ENCODE data around the gene BOLL. TPM values are rescaled to one million over a fixed set of nuclear protein-coding genes. Genes with fewer than 3 reads are reported as not detected.
A peak's percentile ranks its signal among the peaks of the same experiment; 100 is the strongest.

The BOLL gene
- total RNA-seq, 1 experiment from 2014 or later: not detected

DNA sequence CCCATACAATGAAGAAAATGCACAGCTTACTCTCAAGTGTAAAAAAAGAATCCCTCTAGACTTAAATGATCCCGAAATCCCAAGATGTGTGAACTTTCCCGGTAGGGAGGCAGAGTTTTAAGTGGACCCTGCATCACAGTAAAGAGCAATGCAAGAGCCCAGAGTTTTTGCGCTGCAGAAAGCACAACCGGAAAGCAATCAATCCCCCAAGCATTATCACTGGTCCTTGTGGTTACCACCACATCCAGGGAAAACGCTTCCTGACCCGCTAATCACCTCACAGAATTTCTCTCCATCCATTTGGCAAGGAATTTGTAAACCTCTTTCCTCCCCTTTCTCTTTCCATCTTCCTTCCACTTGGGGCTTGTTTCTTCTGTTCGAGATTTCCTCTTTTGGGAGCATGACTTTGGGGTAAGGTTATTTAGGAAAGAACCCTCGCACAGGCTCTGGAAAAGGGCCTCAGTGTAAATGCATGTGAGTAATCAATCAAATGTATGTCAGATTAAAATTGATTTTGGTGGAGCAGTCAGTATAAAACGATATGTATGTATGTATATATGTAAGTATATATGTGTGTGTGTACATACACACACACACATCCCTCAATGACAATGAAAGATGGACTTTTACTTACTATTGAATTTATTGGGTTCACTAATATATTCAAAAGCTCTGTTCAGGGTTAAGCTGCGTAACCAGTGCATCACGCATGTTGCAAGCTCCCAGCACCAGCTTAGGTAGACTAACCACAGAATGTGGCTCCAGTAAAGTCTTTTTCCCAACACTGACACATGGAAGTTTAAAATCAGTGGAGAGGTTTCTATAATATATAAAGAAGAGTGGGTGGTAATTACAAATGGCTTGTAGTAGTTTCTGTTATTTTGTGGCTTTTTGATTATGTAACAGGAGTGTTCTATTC, 20.9 kb upstream of the BOLL start:
- TF ChIP-seq, protein P1, sequence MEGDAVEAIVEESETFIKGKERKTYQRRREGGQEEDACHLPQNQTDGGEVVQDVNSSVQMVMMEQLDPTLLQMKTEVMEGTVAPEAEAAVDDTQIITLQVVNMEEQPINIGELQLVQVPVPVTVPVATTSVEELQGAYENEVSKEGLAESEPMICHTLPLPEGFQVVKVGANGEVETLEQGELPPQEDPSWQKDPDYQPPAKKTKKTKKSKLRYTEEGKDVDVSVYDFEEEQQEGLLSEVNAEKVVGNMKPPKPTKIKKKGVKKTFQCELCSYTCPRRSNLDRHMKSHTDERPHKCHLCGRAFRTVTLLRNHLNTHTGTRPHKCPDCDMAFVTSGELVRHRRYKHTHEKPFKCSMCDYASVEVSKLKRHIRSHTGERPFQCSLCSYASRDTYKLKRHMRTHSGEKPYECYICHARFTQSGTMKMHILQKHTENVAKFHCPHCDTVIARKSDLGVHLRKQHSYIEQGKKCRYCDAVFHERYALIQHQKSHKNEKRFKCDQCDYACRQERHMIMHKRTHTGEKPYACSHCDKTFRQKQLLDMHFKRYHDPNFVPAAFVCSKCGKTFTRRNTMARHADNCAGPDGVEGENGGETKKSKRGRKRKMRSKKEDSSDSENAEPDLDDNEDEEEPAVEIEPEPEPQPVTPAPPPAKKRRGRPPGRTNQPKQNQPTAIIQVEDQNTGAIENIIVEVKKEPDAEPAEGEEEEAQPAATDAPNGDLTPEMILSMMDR (IDR thresholded peaks at IDR 0.05; ENCODE audit: unreplicated experiment): no peak
- no peaks in the 10 kb centered on the region for H3K9me3 Mint-ChIP-seq (ENCODE audit: unreplicated experiment)
- no peak overlapping the region for H3K27ac Mint-ChIP-seq (ENCODE audit: low read depth, unreplicated experiment)
- ChIA-PET POLR2A (no interaction called here), CTCF (interaction anchor here (0.6 to 2.9 kb wide), 8 partner anchors 9 to 1865 kb away, joined by 3 to 16 read pairs (median 3); no protein-coding TSS in a partner anchor)
- H3K4me1 Mint-ChIP-seq (ENCODE audit: insufficient read depth, unreplicated experiment): peaks cover 6% of the 10 kb centered on the region
- H3K4me3 Mint-ChIP-seq (ENCODE audit: unreplicated experiment): peak overlapping the region; percentile 74
- H3K36me3 Mint-ChIP-seq (ENCODE audit: insufficient read depth, unreplicated experiment): no peaks in the 10 kb centered on the region
- DNase-seq (ENCODE audit: unreplicated experiment): no peak
- BruUV-seq (replicated peaks): no TSS peak
- intact Hi-C loops (cut with micrococcal nuclease): no loop called here
- peaks cover 18% of the 10 kb centered on the region for H3K27me3 Mint-ChIP-seq (ENCODE audit: insufficient read depth, unreplicated experiment)

DNA sequence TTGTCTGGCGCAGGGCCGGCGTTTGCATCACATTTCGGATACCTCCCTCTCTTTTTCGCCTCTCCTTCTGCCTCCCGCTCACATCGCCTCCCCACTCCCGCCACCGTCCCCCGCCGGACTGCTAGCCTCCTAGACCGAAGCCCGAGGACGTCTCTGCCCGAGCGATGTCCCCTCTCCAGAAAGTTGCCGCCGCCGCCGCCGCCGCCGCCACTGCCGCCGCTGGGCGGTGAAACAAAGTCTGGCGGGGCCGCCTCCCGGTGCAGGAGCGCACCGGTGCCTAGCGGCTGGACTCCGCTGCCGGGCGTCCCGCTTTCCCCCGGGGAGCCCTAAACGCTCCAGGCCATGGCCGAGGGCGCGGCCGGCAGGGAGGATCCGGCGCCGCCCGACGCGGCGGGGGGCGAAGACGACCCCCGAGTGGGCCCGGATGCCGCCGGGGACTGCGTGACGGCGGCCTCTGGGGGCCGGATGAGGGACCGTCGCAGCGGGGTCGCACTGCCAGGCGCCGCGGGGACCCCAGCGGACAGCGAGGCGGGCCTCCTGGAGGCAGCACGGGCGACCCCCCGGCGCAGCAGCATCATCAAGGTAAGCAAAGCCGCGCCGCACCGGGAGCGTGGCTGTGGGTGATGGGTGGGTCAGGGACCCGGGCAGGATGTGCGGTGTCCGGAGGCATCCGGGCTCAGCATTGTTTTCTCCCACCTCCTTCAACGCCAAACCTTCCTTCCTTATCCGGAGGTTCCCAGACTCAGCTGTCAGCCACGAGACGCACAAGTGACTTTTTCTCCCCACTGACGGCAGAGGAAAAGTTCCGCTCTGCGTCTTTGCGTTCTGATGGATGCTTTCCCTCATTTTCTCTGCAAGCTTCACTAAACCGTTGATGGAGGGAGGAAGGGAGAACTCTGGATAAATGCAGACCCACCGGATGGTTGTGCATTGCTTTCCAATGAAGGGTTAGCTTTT, 19.9 kb upstream of the BOLL start:
- Mint-ChIP-seq H3K36me3 (ENCODE audit: insufficient read depth, unreplicated experiment) (no peaks in the 10 kb centered on the region), H3K27me3 (ENCODE audit: insufficient read depth, unreplicated experiment) (peaks cover 18% of the 10 kb centered on the region), H3K27ac (ENCODE audit: low read depth, unreplicated experiment) (no peak overlapping the region), H3K4me3 (ENCODE audit: unreplicated experiment) (peak overlapping the region; percentile 74), H3K9me3 (ENCODE audit: unreplicated experiment) (no peaks in the 10 kb centered on the region), H3K4me1 (ENCODE audit: insufficient read depth, unreplicated experiment) (peaks cover 6% of the 10 kb centered on the region)
- DNase-seq (ENCODE audit: unreplicated experiment): no peak
- CTCF ChIA-PET: interaction anchor here (0.6 to 2.9 kb wide), 12 partner anchors 10 to 1866 kb away, joined by 3 to 16 read pairs (median 3); no protein-coding TSS in a partner anchor
- POLR2A ChIA-PET: interaction anchor here (1.0 kb wide), 1 partner anchor 48 kb away, joined by 3 read pairs; no protein-coding TSS in a partner anchor
- TF ChIP-seq, protein P1 (IDR thresholded peaks at IDR 0.05; ENCODE audit: unreplicated experiment): no peak
- intact Hi-C loops (cut with micrococcal nuclease): loop anchor here (1.0 kb wide), 1 partner anchor 181 kb away; no protein-coding TSS in a partner anchor
- BruUV-seq (replicated peaks): no TSS peak

DNA sequence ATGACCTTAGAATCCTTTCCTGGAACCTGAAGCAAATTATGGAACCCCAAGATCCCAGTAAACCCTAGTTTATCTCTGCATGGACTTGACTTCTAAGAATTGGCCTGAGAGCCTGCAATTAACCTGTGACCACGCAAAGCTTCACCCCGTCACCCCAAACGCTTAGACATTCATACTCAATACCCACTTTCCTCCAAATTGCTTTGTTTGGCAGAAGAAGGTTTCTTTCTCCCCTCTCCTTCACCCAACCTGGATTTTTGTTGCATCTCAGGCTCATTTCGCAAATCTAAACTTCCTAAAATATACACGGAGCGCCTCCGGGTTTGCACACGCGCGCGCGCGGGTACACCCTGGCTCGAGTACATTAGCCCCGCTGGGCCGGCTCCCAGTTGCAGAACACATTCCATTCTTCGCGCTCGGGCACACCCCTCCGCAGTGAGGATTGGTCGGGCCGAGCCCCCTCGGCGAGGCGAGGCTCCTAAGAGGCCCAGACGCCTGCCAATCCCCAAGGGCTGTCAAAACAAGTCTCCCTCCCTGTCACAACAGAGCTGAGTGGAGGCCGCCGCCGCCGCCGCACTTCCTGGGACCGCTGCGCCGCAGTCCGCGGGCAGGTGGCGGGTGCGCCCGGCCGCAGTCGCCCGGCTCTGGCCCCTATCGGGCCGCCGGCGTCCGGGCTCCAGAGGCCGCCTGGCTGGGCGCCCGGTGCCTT, 19.1 kb upstream of the BOLL start, which contains the start of gene PLCL1:
PLCL1 (plus strand) TSS at position 545 of the 709 bp plus-strand sequence.
- H3K36me3 Mint-ChIP-seq (ENCODE audit: insufficient read depth, unreplicated experiment): no peaks in the 10 kb centered on the region
- ChIA-PET POLR2A (interaction anchor here (1.0 to 1.4 kb wide), 2 partner anchors 48 to 182 kb away, joined by 3 read pairs; no protein-coding TSS in a partner anchor), CTCF (interaction anchor here (0.6 to 1.8 kb wide), 14 partner anchors 10 to 493 kb away, joined by 3 to 15 read pairs (median 3); no protein-coding TSS in a partner anchor)
- intact Hi-C loops (cut with micrococcal nuclease): loop anchor here (1.0 kb wide), 1 partner anchor 182 kb away; no protein-coding TSS in a partner anchor
- peaks cover 18% of the 10 kb centered on the region for H3K27me3 Mint-ChIP-seq (ENCODE audit: insufficient read depth, unreplicated experiment)
- peaks cover 6% of the 10 kb centered on the region for H3K4me1 Mint-ChIP-seq (ENCODE audit: insufficient read depth, unreplicated experiment)
- peak within 1 kb of the TSS; percentile 73 for H3K27ac Mint-ChIP-seq (ENCODE audit: low read depth, unreplicated experiment)
- peak within 1 kb of the TSS; percentile 74 for H3K4me3 Mint-ChIP-seq (ENCODE audit: unreplicated experiment)
- H3K9me3 Mint-ChIP-seq (ENCODE audit: unreplicated experiment): no peaks in the 10 kb centered on the region
- TF ChIP-seq, protein P1 (IDR thresholded peaks at IDR 0.05; ENCODE audit: unreplicated experiment): no peak
- no TSS peak for BruUV-seq (replicated peaks)
- DNase-seq (ENCODE audit: unreplicated experiment): peak; percentile 92

All from MCF 10A (cell line).